Fibroblast of peridontal ligament (primary cell): ENCODE data around the gene KIF1C.
"Not testable (repeated sequence)": the region's sequence is repeated elsewhere in the genome, so short reads cannot be mapped to it uniquely, and the experiment has no call there.

Experiments
- DNase-seq: peaks from one replicate; pipeline ENCODE4 v3.0.0-alpha.2; 2010; ENCODE audit errors: extremely low read depth

Gene KIF1C

GRCh38 chr17:5044630-5045029 lies 46.9 kb downstream of the KIF1C start:
- no peak for DNase-seq

- no peak for DNase-seq
Observed at GRCh38 chr17:5045496-5045895, 47.7 kb downstream of the KIF1C start.

DNA sequence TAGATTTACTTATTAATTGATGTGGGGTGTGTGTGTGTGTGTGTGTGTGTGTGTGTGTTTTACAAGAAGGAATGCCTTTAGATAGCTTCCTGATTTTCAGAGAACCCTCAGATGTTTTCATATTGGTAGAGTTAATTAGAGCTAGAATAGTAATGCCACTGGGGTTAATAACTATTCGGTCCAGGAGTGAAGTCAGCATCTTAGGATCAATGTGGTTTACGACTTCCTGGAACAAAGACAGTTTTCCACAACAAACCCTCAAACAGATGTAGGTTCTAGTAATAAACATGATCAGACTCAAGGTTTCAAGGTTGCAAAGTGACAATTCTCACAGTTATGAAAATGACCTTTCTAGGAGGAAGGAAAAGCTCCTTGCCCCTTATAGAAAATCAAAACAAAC lies 49.7 kb downstream of the KIF1C start:
- no peak for DNase-seq

DNA sequence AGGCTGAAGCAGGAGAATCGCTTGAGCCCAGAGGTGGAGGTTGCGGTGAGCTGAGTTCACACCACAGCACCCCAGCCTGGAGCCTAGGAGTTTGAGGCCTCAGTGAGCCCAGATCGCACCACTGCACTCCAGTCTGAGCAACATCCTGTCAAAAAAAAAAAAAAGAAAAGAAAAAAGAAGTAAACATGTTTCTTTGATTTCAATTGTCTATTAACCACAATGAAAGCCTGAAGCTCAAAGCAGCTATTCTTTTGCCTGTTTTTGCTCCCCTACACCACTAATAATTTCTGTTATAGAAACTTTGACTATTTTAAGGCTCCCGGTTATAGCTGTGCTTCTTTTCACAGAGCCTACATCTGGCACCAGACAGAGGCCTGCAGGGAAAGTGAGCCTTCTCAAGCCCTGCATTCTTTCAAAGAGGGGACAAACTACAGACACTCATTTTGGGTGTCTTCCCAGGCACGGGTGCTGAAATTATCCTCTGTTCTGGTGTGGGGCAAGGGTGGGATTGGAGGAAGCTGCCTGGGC lies 51.6 kb downstream of the KIF1C start:
- DNase-seq, result no peak

- peak; percentile 60 for DNase-seq
Observed at GRCh38 chr17:5050278-5050677, 52.5 kb downstream of the KIF1C start.

GRCh38 chr17:5055543-5055942 lies 57.8 kb downstream of the KIF1C start:
- no peak for DNase-seq

DNA sequence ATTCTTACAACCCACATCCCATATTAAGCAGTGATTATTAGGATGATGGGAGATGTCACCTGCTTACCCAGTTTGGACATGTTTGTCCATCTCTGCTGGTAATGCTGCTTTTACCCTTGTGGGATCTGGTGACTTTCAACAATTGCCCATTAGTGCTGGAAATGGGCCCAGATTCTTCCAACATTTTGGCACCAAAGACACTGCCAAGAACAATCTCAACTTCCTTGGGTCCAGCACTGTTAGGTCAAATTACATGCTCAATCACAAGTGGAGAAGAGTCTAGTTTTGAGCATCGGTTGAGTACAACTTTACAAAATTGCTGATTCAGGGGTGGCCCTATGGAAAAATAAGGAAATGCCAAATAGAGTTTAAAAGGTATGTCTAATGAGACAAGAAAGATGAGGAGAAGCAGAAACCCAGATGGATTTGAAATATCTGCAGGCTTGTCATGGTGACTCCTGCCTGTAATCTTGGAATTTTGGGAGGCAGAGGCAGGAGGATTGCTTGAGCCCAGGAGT lies 67.5 kb downstream of the KIF1C start:
- DNase-seq, result peak; percentile 27

DNA sequence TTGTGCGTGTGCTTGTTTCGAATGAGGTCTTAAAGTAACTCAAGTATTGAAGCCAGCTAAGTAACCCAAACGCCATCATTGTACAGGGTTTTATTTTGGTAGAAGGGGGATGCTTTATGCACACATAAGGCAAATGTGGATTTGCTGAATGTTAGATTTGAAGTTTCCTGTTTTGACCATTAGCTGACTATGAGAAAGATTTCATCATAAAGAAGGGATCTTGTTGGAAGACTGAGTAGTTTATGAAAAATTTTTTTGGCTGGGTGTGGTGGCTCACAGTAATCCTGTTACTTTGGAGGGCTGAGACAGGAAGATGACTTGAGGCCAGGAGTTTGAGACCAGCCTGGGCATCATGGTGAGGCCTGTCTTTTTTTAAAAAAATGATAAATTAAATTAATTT lies 70.5 kb downstream of the KIF1C start:
- no peak for DNase-seq

DNA sequence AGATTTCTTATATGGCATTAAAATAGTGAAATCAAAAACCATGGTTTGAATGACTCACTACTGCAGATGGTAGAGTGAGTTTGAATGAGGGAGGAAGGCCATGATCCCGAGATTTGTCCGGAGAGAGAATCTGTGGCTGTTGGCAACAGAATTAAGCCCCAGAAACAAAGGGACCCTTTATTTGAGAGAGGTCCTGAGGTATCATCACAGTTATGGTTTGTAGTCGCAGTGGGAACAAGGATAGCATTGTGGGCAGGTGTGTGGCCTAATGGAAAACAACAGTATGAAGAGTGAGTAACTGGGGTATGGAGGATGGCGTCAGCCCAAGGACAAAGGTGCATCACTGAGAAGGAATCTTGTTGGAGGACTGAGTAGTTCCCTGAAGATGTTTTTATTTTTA lies 72.0 kb downstream of the KIF1C start:
- no peak for DNase-seq

DNA sequence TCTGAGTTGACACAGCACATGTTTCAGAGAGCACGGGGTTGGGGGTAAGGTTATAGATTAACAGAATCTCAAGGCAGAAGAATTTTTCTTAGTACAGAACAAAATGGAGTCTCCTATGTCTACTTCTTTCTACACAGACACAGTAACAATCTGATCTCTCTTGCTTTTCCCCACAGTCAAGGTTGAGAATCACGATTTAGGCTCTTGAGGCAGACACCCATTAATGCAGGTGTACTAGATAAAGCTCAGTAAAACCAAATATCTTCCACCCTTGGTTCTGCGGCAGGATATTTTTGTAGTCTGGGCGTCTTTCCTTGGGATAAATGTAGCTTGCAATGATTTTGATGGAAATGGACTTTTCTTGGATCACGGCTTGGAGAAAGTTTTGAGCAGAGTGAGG lies 77.7 kb downstream of the KIF1C start:
- not testable (repeated sequence) for DNase-seq

- DNase-seq, result not testable (repeated sequence)
Observed at GRCh38 chr17:5077275-5077674, 79.5 kb downstream of the KIF1C start.

GRCh38 chr17:5077781-5078105 lies 80.0 kb downstream of the KIF1C start:
- no peak for DNase-seq
